HG03045 (cell line): ENCODE data around the gene DYNC2H1.

Experiments
- ATAC-seq: cut with Tn5 transposase; IDR thresholded peaks from one replicate; pipeline ENCODE4 v1.9.1; 2021; ENCODE audit warnings: mild to moderate bottlenecking, moderate library complexity; ENCODE audit not compliant: unreplicated experiment

Gene DYNC2H1

GRCh38 chr11:103108933-103109817, at the start of gene DYNC2H1:
TSS of gene DYNC2H1 (plus strand) at chr11:103109426. CDS start at chr11:103109575, 149 bp downstream.
- peak; percentile 100 for ATAC-seq

- no peak for ATAC-seq
Observed at GRCh38 chr11:103061656-103062055, 47.6 kb upstream of the DYNC2H1 start.

- no peak for ATAC-seq
Observed at GRCh38 chr11:103067118-103067517, 42.1 kb upstream of the DYNC2H1 start.

DNA sequence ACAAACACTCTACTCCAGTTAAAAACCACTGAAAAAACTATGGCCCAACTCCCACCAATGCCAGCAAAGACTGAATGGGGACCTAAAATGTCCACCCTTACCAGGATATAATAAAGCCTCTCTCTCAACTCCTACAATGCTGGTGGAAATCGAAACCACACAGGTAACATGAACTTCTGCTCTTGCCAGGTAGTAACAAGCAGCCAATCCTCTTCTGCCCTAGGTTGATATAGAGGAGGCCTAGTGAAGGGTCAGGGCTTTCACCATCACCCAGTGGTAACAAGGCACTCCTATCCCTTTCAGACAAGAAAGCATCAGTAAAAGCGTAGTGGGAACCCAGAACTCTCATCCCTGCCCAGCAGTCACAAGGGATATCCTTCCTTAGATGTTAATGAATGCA, 39.9 kb upstream of the DYNC2H1 start:
- no peak for ATAC-seq

- no peak for ATAC-seq
Observed at GRCh38 chr11:103070142-103070541, 39.1 kb upstream of the DYNC2H1 start.

GRCh38 chr11:103071008-103071407, 38.2 kb upstream of the DYNC2H1 start:
- no peak for ATAC-seq

DNA sequence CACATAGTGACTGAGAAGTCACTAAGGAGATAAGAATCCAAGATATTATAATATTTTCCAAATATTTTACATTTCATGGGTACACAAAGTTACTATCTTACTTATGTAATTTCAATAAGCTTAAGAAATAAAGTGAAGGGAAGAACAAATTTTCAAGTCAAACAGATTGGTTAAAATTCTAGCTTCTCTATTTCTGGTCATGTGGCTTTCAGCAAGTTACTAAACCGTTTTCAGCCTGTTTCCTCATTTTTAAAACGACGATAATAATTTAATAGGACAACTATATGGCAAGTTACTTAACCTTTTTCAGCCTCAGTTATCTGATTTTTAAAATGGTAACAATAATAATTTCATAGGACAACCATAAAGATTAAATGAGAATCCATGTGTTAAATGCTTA, 32.9 kb upstream of the DYNC2H1 start:
- ATAC-seq = no peak

- ATAC-seq = no peak
Observed at GRCh38 chr11:103077554-103077953, 31.7 kb upstream of the DYNC2H1 start.

GRCh38 chr11:103078710-103079109, 30.5 kb upstream of the DYNC2H1 start:
- no peak for ATAC-seq

GRCh38 chr11:103079833-103080232, 29.4 kb upstream of the DYNC2H1 start:
- ATAC-seq = no peak

GRCh38 chr11:103085758-103086365, 23.4 kb upstream of the DYNC2H1 start:
- no peak for ATAC-seq

- no peak for ATAC-seq
Observed at GRCh38 chr11:103086461-103086860, 22.8 kb upstream of the DYNC2H1 start.

DNA sequence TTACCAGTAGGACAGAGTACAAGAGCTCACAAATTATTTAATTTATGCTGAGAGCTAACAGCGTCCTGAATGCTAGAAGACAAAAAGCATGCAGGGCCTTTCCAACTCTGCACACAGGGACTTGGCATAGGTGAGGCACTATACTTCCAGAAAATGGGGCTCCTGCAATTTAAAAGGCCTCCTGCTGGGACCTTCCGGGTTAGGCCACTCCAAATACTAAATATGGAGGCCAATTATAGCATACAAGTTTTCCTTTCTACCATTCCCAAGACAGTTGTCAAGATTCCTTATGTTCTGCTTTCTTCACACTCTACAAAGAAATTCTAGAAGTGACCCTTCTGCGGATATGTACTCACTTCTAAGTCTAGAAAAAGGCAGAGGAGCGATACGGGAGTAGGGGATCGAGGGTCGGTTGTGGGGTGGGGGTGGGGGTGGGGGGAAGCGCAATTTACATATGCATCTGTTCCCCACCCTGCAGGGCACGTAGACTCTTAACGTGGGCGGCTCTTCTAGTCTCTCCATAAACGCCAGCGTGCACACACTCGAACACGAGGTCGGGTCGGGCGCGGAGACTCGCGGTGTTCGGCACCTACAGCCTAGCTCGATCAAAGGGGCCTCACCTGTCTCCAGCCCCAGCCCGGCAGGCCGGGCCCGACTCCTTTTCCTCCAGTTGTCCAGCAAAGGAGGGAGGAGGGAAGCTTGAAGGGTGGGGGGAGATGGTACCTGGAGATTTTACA, 18.0 kb upstream of the DYNC2H1 start:
- ATAC-seq = peak; percentile 49

- peak; percentile 100 for ATAC-seq
Observed at GRCh38 chr11:103091801-103092524, 17.3 kb upstream of the DYNC2H1 start, which contains the start of gene DCUN1D5. TSS of gene DCUN1D5 (minus strand) at chr11:103092160. CDS start at chr11:103091872, 288 bp downstream.

GRCh38 chr11:103097279-103097678, 11.9 kb upstream of the DYNC2H1 start:
- no peak for ATAC-seq

- ATAC-seq = peak; percentile 11
Observed at GRCh38 chr11:103109818-103110388, 677 bp downstream of the DYNC2H1 start.

DNA sequence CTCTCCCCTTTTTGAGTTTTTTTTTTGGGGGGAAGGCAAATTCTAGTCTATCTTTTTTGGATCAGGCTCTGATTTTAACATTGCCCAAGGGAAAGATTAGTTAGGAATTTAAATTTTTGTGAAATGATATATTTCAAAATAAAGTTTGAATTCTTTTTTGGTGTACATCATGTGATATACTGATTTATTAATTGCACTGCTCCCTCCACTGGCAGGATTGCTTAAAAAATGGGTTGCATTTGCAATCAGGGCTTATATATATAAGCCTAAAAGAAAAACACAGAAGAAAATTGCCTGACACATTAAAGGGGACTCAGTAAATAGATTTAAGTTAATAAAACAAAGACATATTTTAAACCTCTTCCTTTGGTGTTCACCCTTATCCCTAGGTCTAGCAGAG, 1.2 kb downstream of the DYNC2H1 start:
- no peak for ATAC-seq

- no peak for ATAC-seq
Observed at GRCh38 chr11:103111400-103111799, 2.2 kb downstream of the DYNC2H1 start.

DNA sequence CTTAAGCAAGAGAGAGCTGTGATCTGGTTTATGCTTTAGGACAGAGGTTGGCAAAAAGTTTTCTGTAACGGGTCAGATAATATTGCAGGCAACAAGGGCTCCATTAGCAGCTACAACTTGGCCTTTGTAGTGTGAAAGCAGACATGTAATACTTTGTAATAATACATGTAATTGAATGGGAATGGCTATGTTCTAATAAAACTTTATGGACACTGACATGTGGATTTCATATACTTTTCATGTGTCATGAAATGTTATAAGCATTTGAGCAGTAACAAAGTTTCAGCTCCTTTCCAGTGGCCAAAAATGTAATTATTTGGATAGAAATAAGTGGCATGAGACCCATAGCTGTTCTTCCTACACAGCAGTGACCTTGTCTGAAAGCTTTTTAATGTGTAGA, 3.1 kb downstream of the DYNC2H1 start:
- ATAC-seq = no peak

GRCh38 chr11:103114836-103115235, 5.6 kb downstream of the DYNC2H1 start:
- no peak for ATAC-seq
